ENCODE measurements around the gene CHMP3.

CHMP3 gene

GRCh38 chr2:86510436-86510933 is 52.8 kb downstream of the CHMP3 start:
- no peak for DNase-seq
- TF ChIP-seq EZH2 (IDR thresholded peaks at IDR 0.05; ENCODE audit: borderline replicate concordance, low read depth, low read length, severe bottlenecking) = no peak
- TF ChIP-seq CTCF (IDR thresholded peaks at IDR 0.05; ENCODE audit: borderline replicate concordance, extremely low read depth, low read length, poor library complexity, severe bottlenecking) = no peak
- Histone ChIP-seq H3K79me2 (ENCODE audit: insufficient read depth, low read length) (no peaks in the 10 kb centered on the region), H3K36me3 (ENCODE audit: insufficient read depth, low read length) (peaks cover 46% of the 10 kb centered on the region), H3K4me3 (ENCODE audit: low read depth in 1 of 2, low read length in 2 of 2) (no peak overlapping the region), H3K9me3 (ENCODE audit: insufficient read depth, low read length, severe bottlenecking) (no peaks in the 10 kb centered on the region), H3K4me1 (ENCODE audit: insufficient read depth, low read length) (no peaks in the 10 kb centered on the region), H3K9ac (ENCODE audit: low read depth, low read length) (no peak overlapping the region), H2AFZ (ENCODE audit: low read depth, low read length) (no peak overlapping the region), H3K4me2 (ENCODE audit: insufficient read depth, low read length) (no peak overlapping the region), H3K27ac (ENCODE audit: low read length) (no peak overlapping the region), H4K20me1 (ENCODE audit: insufficient read depth, low read length) (no peaks in the 10 kb centered on the region), H3K27me3 (ENCODE audit: insufficient read depth, low read length, poor library complexity) (no peaks in the 10 kb centered on the region)
- ATAC-seq (ENCODE audit: insufficient read depth, low read depth) = no peak

- TF ChIP-seq EZH2 (IDR thresholded peaks at IDR 0.05; ENCODE audit: borderline replicate concordance, low read depth, low read length, severe bottlenecking) (no peak), CTCF (IDR thresholded peaks at IDR 0.05; ENCODE audit: borderline replicate concordance, extremely low read depth, low read length, poor library complexity, severe bottlenecking) (no peak)
- H4K20me1 ChIP-seq (ENCODE audit: insufficient read depth, low read length) = no peaks in the 10 kb centered on the region
- DNase-seq (no peak), ATAC-seq (ENCODE audit: insufficient read depth, low read depth) (no peak)
- no peaks in the 10 kb centered on the region for H3K4me1 ChIP-seq (ENCODE audit: insufficient read depth, low read length)
- no peaks in the 10 kb centered on the region for H3K79me2 ChIP-seq (ENCODE audit: insufficient read depth, low read length)
- no peaks in the 10 kb centered on the region for H3K27me3 ChIP-seq (ENCODE audit: insufficient read depth, low read length, poor library complexity)
- H2AFZ ChIP-seq (ENCODE audit: low read depth, low read length) = no peak overlapping the region
- H3K9ac ChIP-seq (ENCODE audit: low read depth, low read length) = no peak overlapping the region
- no peak overlapping the region for H3K27ac ChIP-seq (ENCODE audit: low read length)
- no peak overlapping the region for H3K4me3 ChIP-seq (ENCODE audit: low read depth in 1 of 2, low read length in 2 of 2)
- no peaks in the 10 kb centered on the region for H3K9me3 ChIP-seq (ENCODE audit: insufficient read depth, low read length, severe bottlenecking)
- H3K4me2 ChIP-seq (ENCODE audit: insufficient read depth, low read length) = no peak overlapping the region
- peaks cover 68% of the 10 kb centered on the region for H3K36me3 ChIP-seq (ENCODE audit: insufficient read depth, low read length)
Measured at GRCh38 chr2:86507600-86507999, 55.6 kb downstream of the CHMP3 start.

- peaks cover 25% of the 10 kb centered on the region for H3K9me3 ChIP-seq (ENCODE audit: insufficient read depth, low read length, severe bottlenecking)
- ATAC-seq (ENCODE audit: insufficient read depth, low read depth) = no peak
- H3K27ac ChIP-seq (ENCODE audit: low read length) = no peak overlapping the region
- peaks cover 92% of the 10 kb centered on the region for H3K36me3 ChIP-seq (ENCODE audit: insufficient read depth, low read length)
- no peaks in the 10 kb centered on the region for H3K79me2 ChIP-seq (ENCODE audit: insufficient read depth, low read length)
- no peak overlapping the region for H3K4me3 ChIP-seq (ENCODE audit: low read depth in 1 of 2, low read length in 2 of 2)
- H3K4me1 ChIP-seq (ENCODE audit: insufficient read depth, low read length) = no peaks in the 10 kb centered on the region
- TF ChIP-seq EZH2 (IDR thresholded peaks at IDR 0.05; ENCODE audit: borderline replicate concordance, low read depth, low read length, severe bottlenecking) = no peak
- TF ChIP-seq CTCF (IDR thresholded peaks at IDR 0.05; ENCODE audit: borderline replicate concordance, extremely low read depth, low read length, poor library complexity, severe bottlenecking) = no peak
- H4K20me1 ChIP-seq (ENCODE audit: insufficient read depth, low read length) = no peaks in the 10 kb centered on the region
- no peak overlapping the region for H3K4me2 ChIP-seq (ENCODE audit: insufficient read depth, low read length)
- H3K27me3 ChIP-seq (ENCODE audit: insufficient read depth, low read length, poor library complexity) = no peaks in the 10 kb centered on the region
- H2AFZ ChIP-seq (ENCODE audit: low read depth, low read length) = no peak overlapping the region
- H3K9ac ChIP-seq (ENCODE audit: low read depth, low read length) = no peak overlapping the region
- peak; percentile 34 for DNase-seq
Measured at GRCh38 chr2:86500325-86501083, 62.7 kb downstream of the CHMP3 start.
